ENCODE measurements around the gene KCNIP1. TPM values are rescaled to one million over a fixed set of nuclear protein-coding genes. Genes with fewer than 3 reads are reported as not detected.

The KCNIP1 gene
- total and polyA plus RNA-seq, 2 of the 13 experiments (the other 11 are each of a cell fraction or from before 2014, with no cell fraction given) = not detected

GRCh38 chr5:170640731-170641588 lies 137.1 kb downstream of the KCNIP1 start:
- ChIA-PET POLR2A (no interaction called here), CTCF (ENCODE audit: low intra/inter-chr PET ratio, low total read pairs) (no interaction called here)
- FAIRE-seq (no peak), ATAC-seq (no peak), DNase-seq (ENCODE audit: low spot score) (no peak)
- BruUV-seq (replicated peaks) = no TSS peak
- WGBS (ENCODE audit: low lambda C conversion rate) = 5% methylated on average over 6 of the region's 13 CpGs
- H3K4me2 ChIP-seq (ENCODE audit: low read depth, low read length) = no peak overlapping the region
- H2AFZ ChIP-seq (ENCODE audit: low read length) = no peak overlapping the region
- in situ Hi-C loops (cut with HindIII; ENCODE audit: extremely low pct_ligation_motif_present, low pct_unique_long_range_greater_than_20kb) = no loop called here
- H4K20me1 ChIP-seq (ENCODE audit: insufficient read depth, low read length) = no peaks in the 10 kb centered on the region
- H3K36me3 ChIP-seq (replicated peaks in 1 of 2; ENCODE audit: control insufficient read depth in 1 of 2, insufficient read depth in 2 of 2, low read length in 2 of 2) = no peaks in the 10 kb centered on the region
- no peak for TF ChIP-seq ETV5 (CRISPR knock-in tag; IDR thresholded peaks at IDR 0.05; ENCODE audit: borderline replicate concordance)
- TF ChIP-seq, protein P1, sequence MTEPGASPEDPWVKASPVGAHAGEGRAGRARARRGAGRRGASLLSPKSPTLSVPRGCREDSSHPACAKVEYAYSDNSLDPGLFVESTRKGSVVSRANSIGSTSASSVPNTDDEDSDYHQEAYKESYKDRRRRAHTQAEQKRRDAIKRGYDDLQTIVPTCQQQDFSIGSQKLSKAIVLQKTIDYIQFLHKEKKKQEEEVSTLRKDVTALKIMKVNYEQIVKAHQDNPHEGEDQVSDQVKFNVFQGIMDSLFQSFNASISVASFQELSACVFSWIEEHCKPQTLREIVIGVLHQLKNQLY (CRISPR knock-in tag; IDR thresholded peaks at IDR 0.05) = no peak
- TF ChIP-seq HMG20B (CRISPR knock-in tag; conservative IDR thresholded peaks at IDR 0.05) = no peak
- H3K4me1 ChIP-seq (ENCODE audit: insufficient read depth, low read length) = no peaks in the 10 kb centered on the region
- H3K27ac ChIP-seq (ENCODE audit: extremely low read length, insufficient read depth, low read length) = no peak overlapping the region
- H3K4me3 ChIP-seq (replicated peaks in 1 of 3; ENCODE audit: insufficient read depth in 1 of 3, low read depth in 2 of 3, low read length in 3 of 3) = no peak overlapping the region
- H3K27me3 ChIP-seq (ENCODE audit: control insufficient read depth in 1 of 2, insufficient read depth in 2 of 2, low read length in 2 of 2) = peaks cover 2 to 24% of the 10 kb centered on the region in 2 experiments; a peak in 2 of 5 replicates
- no peak overlapping the region for H3K9ac ChIP-seq (ENCODE audit: insufficient read depth, low read depth, low read length)
- H3K9me3 ChIP-seq (ENCODE audit: low read length) = no peaks in the 10 kb centered on the region
- H3K79me2 ChIP-seq (ENCODE audit: insufficient read depth, low read length) = no peaks in the 10 kb centered on the region
- intact Hi-C loops (cut with micrococcal nuclease; ENCODE audit: unreplicated experiment) = no loop called here

DNA sequence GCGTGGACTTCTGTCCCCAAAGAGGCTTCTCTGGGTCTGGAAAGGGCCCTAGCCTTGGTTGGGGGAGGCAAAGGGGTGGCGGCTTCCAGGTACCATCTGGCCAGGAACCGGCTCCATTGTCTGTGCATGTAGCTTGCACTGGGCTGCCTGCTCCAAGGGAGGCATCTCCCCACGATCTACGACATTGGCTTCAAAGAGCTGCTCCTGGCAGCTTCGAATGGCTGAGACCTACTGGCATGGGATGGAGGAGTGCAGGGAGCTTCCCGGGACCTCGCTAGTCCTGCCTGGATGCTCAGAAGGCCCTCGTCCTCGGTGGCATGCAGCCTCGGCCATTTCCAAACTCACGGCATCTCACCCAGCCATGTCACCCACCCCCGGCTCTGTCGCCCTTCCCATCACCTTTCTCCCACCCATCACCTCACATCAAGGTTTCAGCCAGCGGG lies 137.8 kb downstream of the KCNIP1 start:
- TF ChIP-seq, protein P2, sequence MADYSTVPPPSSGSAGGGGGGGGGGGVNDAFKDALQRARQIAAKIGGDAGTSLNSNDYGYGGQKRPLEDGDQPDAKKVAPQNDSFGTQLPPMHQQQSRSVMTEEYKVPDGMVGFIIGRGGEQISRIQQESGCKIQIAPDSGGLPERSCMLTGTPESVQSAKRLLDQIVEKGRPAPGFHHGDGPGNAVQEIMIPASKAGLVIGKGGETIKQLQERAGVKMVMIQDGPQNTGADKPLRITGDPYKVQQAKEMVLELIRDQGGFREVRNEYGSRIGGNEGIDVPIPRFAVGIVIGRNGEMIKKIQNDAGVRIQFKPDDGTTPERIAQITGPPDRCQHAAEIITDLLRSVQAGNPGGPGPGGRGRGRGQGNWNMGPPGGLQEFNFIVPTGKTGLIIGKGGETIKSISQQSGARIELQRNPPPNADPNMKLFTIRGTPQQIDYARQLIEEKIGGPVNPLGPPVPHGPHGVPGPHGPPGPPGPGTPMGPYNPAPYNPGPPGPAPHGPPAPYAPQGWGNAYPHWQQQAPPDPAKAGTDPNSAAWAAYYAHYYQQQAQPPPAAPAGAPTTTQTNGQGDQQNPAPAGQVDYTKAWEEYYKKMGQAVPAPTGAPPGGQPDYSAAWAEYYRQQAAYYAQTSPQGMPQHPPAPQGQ (CRISPR knock-in tag; IDR thresholded peaks at IDR 0.05; ENCODE audit: borderline replicate concordance) = no peak
- no peak for TF ChIP-seq ZNF780A (CRISPR knock-in tag; IDR thresholded peaks at IDR 0.05)
- TF ChIP-seq, protein P3, sequence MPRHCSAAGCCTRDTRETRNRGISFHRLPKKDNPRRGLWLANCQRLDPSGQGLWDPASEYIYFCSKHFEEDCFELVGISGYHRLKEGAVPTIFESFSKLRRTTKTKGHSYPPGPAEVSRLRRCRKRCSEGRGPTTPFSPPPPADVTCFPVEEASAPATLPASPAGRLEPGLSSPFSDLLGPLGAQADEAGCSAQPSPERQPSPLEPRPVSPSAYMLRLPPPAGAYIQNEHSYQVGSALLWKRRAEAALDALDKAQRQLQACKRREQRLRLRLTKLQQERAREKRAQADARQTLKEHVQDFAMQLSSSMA (CRISPR knock-in tag; IDR thresholded peaks at IDR 0.05) = no peak
- TF ChIP-seq ATM (IDR thresholded peaks at IDR 0.05; ENCODE audit: borderline replicate concordance) = no peak
- TF ChIP-seq KLF12 (CRISPR knock-in tag; IDR thresholded peaks at IDR 0.05; ENCODE audit: borderline replicate concordance) = no peak
- no peak for TF ChIP-seq ZNF441 (CRISPR knock-in tag; IDR thresholded peaks at IDR 0.05; ENCODE audit: borderline replicate concordance)
- no peak for TF ChIP-seq ZNF713 (CRISPR knock-in tag; IDR thresholded peaks at IDR 0.05)
- TF ChIP-seq TGIF2 (CRISPR knock-in tag; IDR thresholded peaks at IDR 0.05) = no peak
- TF ChIP-seq SATB2 (CRISPR knock-in tag; IDR thresholded peaks at IDR 0.05) = no peak
- no peak for ATAC-seq
- no peaks in the 10 kb centered on the region for H3K79me2 ChIP-seq (ENCODE audit: insufficient read depth, low read length)
- BruUV-seq (replicated peaks) = no TSS peak
- no peak overlapping the region for H3K4me2 ChIP-seq (ENCODE audit: low read depth, low read length)
- CTCF ChIA-PET (ENCODE audit: low intra/inter-chr PET ratio, low total read pairs) = no interaction called here
- no peak overlapping the region for H3K4me3 ChIP-seq (replicated peaks in 1 of 3; ENCODE audit: insufficient read depth in 1 of 3, low read depth in 2 of 3, low read length in 3 of 3)
- FAIRE-seq = no peak
- intact Hi-C loops (cut with micrococcal nuclease; ENCODE audit: unreplicated experiment) = no loop called here
- peaks cover 2 to 24% of the 10 kb centered on the region in 2 experiments; a peak in 2 of 5 replicates for H3K27me3 ChIP-seq (ENCODE audit: control insufficient read depth in 1 of 2, insufficient read depth in 2 of 2, low read length in 2 of 2)
- no peaks in the 10 kb centered on the region for H3K9me3 ChIP-seq (ENCODE audit: low read length)
- 0% methylated on average over 5 of the region's 15 CpGs for WGBS (ENCODE audit: low lambda C conversion rate)
- no peaks in the 10 kb centered on the region for H4K20me1 ChIP-seq (ENCODE audit: insufficient read depth, low read length)
- DNase-seq (ENCODE audit: low spot score) = no peak
- no peaks in the 10 kb centered on the region for H3K4me1 ChIP-seq (ENCODE audit: insufficient read depth, low read length)
- no peaks in the 10 kb centered on the region for H3K36me3 ChIP-seq (replicated peaks in 1 of 2; ENCODE audit: control insufficient read depth in 1 of 2, insufficient read depth in 2 of 2, low read length in 2 of 2)
- in situ Hi-C loops (cut with HindIII; ENCODE audit: extremely low pct_ligation_motif_present, low pct_unique_long_range_greater_than_20kb) = no loop called here
- H3K27ac ChIP-seq (ENCODE audit: extremely low read length, insufficient read depth, low read length) = no peak overlapping the region
- POLR2A ChIA-PET = no interaction called here
- H3K9ac ChIP-seq (ENCODE audit: insufficient read depth, low read depth, low read length) = no peak overlapping the region
- no peak overlapping the region for H2AFZ ChIP-seq (ENCODE audit: low read length)

Data from HepG2 (cell line).